Kidney (tissue), 14 donors: ENCODE measurements around the gene GJA10. TPM values are rescaled to one million over a fixed set of nuclear protein-coding genes. Genes with fewer than 3 reads are reported as not detected.

Experiments
- DNase-seq, 5 donors: peaks; one replicate each; pipeline ENCODE4 v3.0.0-alpha.2; 2013 to 2020
- FAIRE-seq: peaks from 2 replicates; lab custom pipeline; 2012; peaks lifted over from hg19 to GRCh38; lab: Jason Lieb, UNC
- H3K27ac ChIP-seq, 2 donors: one replicate each; pipeline ENCODE4 v1.7.0; 2013; ENCODE audit warnings: low read depth in 2 of 2, low read length in 2 of 2, inconsistent platforms in 1 of 2
- H3K27me3 ChIP-seq: one replicate; pipeline ENCODE4 v1.7.1; 2013; ENCODE audit warnings: low read length, inconsistent platforms; ENCODE audit not compliant: control insufficient read depth, insufficient read depth
- H3K36me3 ChIP-seq, 3 donors: one replicate each; pipeline versions ENCODE4 v1.7.0 to v1.7.1; 2013; ENCODE audit warnings: low read length in 3 of 3, control low read depth in 1 of 3, inconsistent platforms in 1 of 3; ENCODE audit not compliant: insufficient read depth in 3 of 3, control insufficient read depth in 2 of 3
- H3K4me1 ChIP-seq, 3 donors: one replicate each; pipeline versions ENCODE4 v1.7.0 to v1.7.1; 2013; ENCODE audit warnings: low read length in 3 of 3, inconsistent platforms in 1 of 3, low read depth in 1 of 3; ENCODE audit not compliant: control insufficient read depth in 2 of 3, insufficient read depth in 2 of 3
- H3K4me3 ChIP-seq, 3 donors: one replicate each; pipeline versions ENCODE4 v1.7.0 to v1.8.1; 2013; ENCODE audit warnings: low read length in 3 of 3, control low read depth in 1 of 3, inconsistent platforms in 1 of 3
- H3K9ac ChIP-seq, 3 donors: one replicate each; pipeline versions ENCODE4 v1.7.0 to v1.7.1; 2013; ENCODE audit warnings: low read length in 3 of 3, control low read depth in 1 of 3, inconsistent platforms in 1 of 3
- H3K9me3 ChIP-seq, 3 donors: one replicate each; pipeline versions ENCODE4 v1.7.0 to v1.7.1; 2013; ENCODE audit warnings: low read length in 3 of 3, control low read depth in 1 of 3, inconsistent platforms in 1 of 3; ENCODE audit not compliant: control insufficient read depth in 2 of 3, insufficient read depth in 1 of 3
- CTCF ChIP-seq: IDR thresholded peaks from 3 replicates; pipeline ENCODE4 v1.5.1; 2012; ENCODE audit warnings: mild to moderate bottlenecking, moderate library complexity, borderline replicate concordance; ENCODE audit not compliant: insufficient read depth; ENCODE audit errors: extremely low read depth
- intact Hi-C: fragments of 100-400 bp; cut with DNase I; formaldehyde crosslinking; loops from one replicate; pipeline ENCODE4 v1.11.1; 2022
- polyA plus RNA-seq: library from polyadenylated mRNA; stranded (reverse); fragments of 350-450 nt; fragmentation: Illumina TruSeq; extraction: RNeasy Lipid Tissue Mini Kit (QIAGEN cat#74804); gene quantifications from one replicate; pipeline ENCODE4 v1.2.3, GENCODE V29; 2014; ENCODE audit warnings: low read depth, low replicate concordance; ENCODE audit not compliant: insufficient read depth
- total RNA-seq: library from RNA; stranded (reverse); fragmentation: NEBNext Ultra II Directional; extraction: Animal tissue kit (Norgen Biotek cat#: 25700); gene quantifications from one replicate; pipeline ENCODE4 v1.2.1, GENCODE V29; 2021
- donor health status: control.
- donor health status: control.
- donor health status: control.
- donor health status: control.
- donor health status: control.
- donor health status: DM: yes; HTN: yes; CAD: no.
- donor health status: Normal renal cell carcinoma (clear cell type).

GJA10 gene
- total and polyA plus RNA-seq, 2 donors from 2014 or later, result not detected

- no peak for FAIRE-seq
- no peak for DNase-seq
- intact Hi-C loops, result no loop called here
- TF ChIP-seq CTCF, result no peak
- no peak overlapping the region for H3K9ac ChIP-seq
- no peak overlapping the region for H3K4me3 ChIP-seq
- H3K27ac ChIP-seq, result no peak overlapping the region
- H3K27me3 ChIP-seq, result no peaks in the 10 kb centered on the region
- no peaks in the 10 kb centered on the region for H3K9me3 ChIP-seq
- H3K4me1 ChIP-seq, result no peaks in the 10 kb centered on the region
- no peaks in the 10 kb centered on the region for H3K36me3 ChIP-seq
Measured at GRCh38 chr6:89924231-89924630, 30.0 kb downstream of the GJA10 start.

DNA sequence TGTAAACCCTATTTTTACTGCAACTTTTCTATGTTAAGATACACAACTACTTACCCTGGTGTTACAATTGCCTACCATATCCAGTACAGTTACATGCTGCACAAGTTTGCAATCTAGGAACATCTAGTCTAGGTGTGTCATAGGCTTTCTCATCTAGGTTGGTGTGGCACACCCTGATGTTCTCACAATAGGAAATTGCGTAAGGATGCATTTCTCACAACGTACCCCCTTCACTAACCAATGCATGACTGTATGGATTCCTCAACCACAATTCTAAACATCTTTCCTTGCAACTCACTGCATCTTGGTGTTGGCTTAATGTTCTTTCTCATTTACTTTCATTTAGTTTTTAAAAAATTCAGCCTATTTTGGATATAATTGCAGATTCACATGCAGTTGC, 31.6 kb downstream of the GJA10 start:
- H3K36me3 ChIP-seq, result no peaks in the 10 kb centered on the region
- H3K9ac ChIP-seq, result no peak overlapping the region
- intact Hi-C loops, result no loop called here
- H3K9me3 ChIP-seq, result no peaks in the 10 kb centered on the region
- no peaks in the 10 kb centered on the region for H3K4me1 ChIP-seq
- no peak overlapping the region for H3K27ac ChIP-seq
- FAIRE-seq, result no peak
- H3K4me3 ChIP-seq, result no peak overlapping the region
- H3K27me3 ChIP-seq, result no peaks in the 10 kb centered on the region
- DNase-seq, result no peak
- TF ChIP-seq CTCF, result no peak

DNA sequence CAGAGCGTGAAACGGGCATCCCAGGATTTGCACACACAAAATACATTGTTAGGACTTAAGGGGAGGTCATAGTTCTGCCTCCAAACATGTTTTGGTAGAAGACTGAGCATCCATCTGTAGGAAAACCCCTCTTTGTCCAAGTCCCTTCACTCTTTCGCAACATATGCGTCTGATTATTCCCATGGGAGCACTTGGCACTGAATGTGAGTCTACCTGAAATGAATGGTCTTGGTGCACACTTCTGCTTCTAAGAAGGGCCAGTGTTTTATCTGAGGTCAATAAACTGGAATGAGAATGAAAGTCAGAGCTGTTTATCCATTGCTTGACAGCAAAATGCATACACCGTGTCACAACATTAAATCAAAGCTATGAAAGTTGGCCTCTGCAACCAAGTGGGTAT, 33.0 kb downstream of the GJA10 start:
- H3K4me3 ChIP-seq, result no peak overlapping the region
- no peaks in the 10 kb centered on the region for H3K27me3 ChIP-seq
- intact Hi-C loops, result no loop called here
- DNase-seq (no peak), FAIRE-seq (no peak)
- no peaks in the 10 kb centered on the region for H3K4me1 ChIP-seq
- no peak overlapping the region for H3K27ac ChIP-seq
- H3K36me3 ChIP-seq, result no peaks in the 10 kb centered on the region
- no peaks in the 10 kb centered on the region for H3K9me3 ChIP-seq
- no peak overlapping the region for H3K9ac ChIP-seq
- no peak for TF ChIP-seq CTCF
